ENCODE data around the gene PXDC1.

PXDC1 gene

GRCh38 chr6:3714768-3715167, 36.7 kb downstream of the PXDC1 start:
- H3K27ac ChIP-seq (ENCODE audit: low read depth, low read length): no peak overlapping the region
- H3K9me3 ChIP-seq (ENCODE audit: control insufficient read depth in 5 of 5, low read length in 5 of 5): peaks cover 0 to 5% (median 0%) of the 10 kb centered on the region in 5 donors
- no peaks in the 10 kb centered on the region for H3K4me1 ChIP-seq (ENCODE audit: control insufficient read depth in 5 of 5, insufficient read depth in 5 of 5, low read length in 5 of 5)
- H3K9ac ChIP-seq (ENCODE audit: low read length in 5 of 5): no peak overlapping the region
- H3K27me3 ChIP-seq (ENCODE audit: control insufficient read depth in 5 of 5, insufficient read depth in 4 of 5, low read length in 5 of 5): no peaks in the 10 kb centered on the region
- peaks cover 2 to 30% (median 5%) of the 10 kb centered on the region in 5 donors for H3K36me3 ChIP-seq (ENCODE audit: control insufficient read depth in 5 of 5, insufficient read depth in 5 of 5, low read length in 5 of 5)
- H3K4me3 ChIP-seq (ENCODE audit: low read depth in 1 of 5, low read length in 5 of 5): no peak overlapping the region

DNA sequence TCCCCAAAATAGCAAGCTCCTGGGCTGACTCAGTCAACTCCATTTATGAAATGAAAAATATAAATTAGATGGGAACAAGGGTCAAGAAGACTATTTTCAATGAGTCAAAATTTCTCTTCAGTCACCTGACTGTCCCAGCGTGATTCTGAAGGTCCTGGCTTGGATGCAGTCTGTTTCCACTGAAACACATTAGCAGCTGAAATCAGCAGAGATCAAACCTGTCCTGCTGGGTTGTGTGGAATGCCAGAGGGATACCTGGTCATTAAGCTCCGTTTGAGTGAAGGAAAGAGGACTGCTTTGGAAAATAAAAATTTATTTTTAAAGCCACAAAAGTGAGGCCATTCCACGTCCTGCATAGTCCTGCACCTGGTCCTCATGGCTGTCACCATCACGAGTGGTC, 37.4 kb downstream of the PXDC1 start:
- H3K9me3 ChIP-seq (ENCODE audit: control insufficient read depth in 5 of 5, low read length in 5 of 5): peaks cover 0 to 5% (median 0%) of the 10 kb centered on the region in 5 donors
- no peaks in the 10 kb centered on the region for H3K27me3 ChIP-seq (ENCODE audit: control insufficient read depth in 5 of 5, insufficient read depth in 4 of 5, low read length in 5 of 5)
- no peak overlapping the region for H3K9ac ChIP-seq (ENCODE audit: low read length in 5 of 5)
- no peaks in the 10 kb centered on the region for H3K4me1 ChIP-seq (ENCODE audit: control insufficient read depth in 5 of 5, insufficient read depth in 5 of 5, low read length in 5 of 5)
- peaks cover 0 to 23% (median under 1%) of the 10 kb centered on the region in 5 donors for H3K36me3 ChIP-seq (ENCODE audit: control insufficient read depth in 5 of 5, insufficient read depth in 5 of 5, low read length in 5 of 5)
- H3K27ac ChIP-seq (ENCODE audit: low read depth, low read length): no peak overlapping the region
- H3K4me3 ChIP-seq (ENCODE audit: low read depth in 1 of 5, low read length in 5 of 5): no peak overlapping the region

DNA sequence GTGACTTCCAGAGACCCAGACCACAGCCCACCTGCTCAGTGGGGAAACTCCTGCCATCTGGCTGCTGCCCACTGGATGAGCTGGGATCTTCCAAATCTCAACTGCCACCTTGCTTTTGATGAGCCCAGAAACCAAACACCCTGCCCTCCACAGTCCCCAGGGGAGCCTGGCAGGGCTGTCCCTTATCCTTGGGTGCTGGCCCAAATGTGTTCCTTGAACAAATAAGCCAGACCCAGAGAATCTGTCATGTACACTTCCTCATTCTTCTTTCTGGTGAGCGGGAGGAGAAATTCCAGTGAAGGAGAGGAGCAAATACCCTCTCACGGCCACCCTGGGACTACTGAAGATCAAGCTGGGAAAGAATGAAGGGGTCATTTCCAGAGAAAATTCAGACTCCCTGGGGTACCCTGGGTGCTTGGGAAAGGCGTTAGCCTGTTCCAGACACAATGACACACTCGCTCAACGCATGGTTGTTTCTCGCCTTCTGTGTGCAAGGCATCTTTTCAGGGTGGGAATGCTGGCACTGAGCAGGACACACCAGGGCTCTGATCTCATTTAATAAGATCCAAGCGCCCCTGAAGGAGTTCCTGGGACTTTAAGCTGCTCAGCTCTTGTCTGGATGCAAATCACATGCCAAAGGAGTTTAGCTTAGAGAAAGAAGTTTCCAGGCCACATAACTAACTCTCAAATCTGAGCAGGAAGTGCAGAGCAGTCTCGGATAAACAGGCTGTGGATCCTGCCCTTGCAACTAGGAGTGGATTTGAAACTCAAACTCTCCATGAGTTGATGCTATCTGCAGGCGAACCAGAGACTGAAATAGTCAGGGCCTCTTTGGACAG, 38.5 kb downstream of the PXDC1 start:
- no peaks in the 10 kb centered on the region for H3K27me3 ChIP-seq (ENCODE audit: control insufficient read depth in 5 of 5, insufficient read depth in 4 of 5, low read length in 5 of 5)
- peaks cover 0 to 1% (median 0%) of the 10 kb centered on the region in 5 donors for H3K4me1 ChIP-seq (ENCODE audit: control insufficient read depth in 5 of 5, insufficient read depth in 5 of 5, low read length in 5 of 5)
- H3K36me3 ChIP-seq (ENCODE audit: control insufficient read depth in 5 of 5, insufficient read depth in 5 of 5, low read length in 5 of 5): peaks cover 0 to 20% (median 0%) of the 10 kb centered on the region in 5 donors
- H3K27ac ChIP-seq (ENCODE audit: low read depth, low read length): no peak overlapping the region
- no peak overlapping the region for H3K9ac ChIP-seq (ENCODE audit: low read length in 5 of 5)
- H3K4me3 ChIP-seq (ENCODE audit: low read depth in 1 of 5, low read length in 5 of 5): no peak overlapping the region
- peaks cover 0 to 5% (median 0%) of the 10 kb centered on the region in 5 donors for H3K9me3 ChIP-seq (ENCODE audit: control insufficient read depth in 5 of 5, low read length in 5 of 5)

GRCh38 chr6:3711776-3712175, 39.7 kb downstream of the PXDC1 start:
- Histone ChIP-seq H3K9me3 (ENCODE audit: control insufficient read depth in 5 of 5, low read length in 5 of 5) (peaks cover 0 to 5% (median 0%) of the 10 kb centered on the region in 5 donors), H3K9ac (ENCODE audit: low read length in 5 of 5) (no peak overlapping the region), H3K27me3 (ENCODE audit: control insufficient read depth in 5 of 5, insufficient read depth in 4 of 5, low read length in 5 of 5) (no peaks in the 10 kb centered on the region), H3K36me3 (ENCODE audit: control insufficient read depth in 5 of 5, insufficient read depth in 5 of 5, low read length in 5 of 5) (peaks cover 0 to 20% (median 0%) of the 10 kb centered on the region in 5 donors), H3K4me1 (ENCODE audit: control insufficient read depth in 5 of 5, insufficient read depth in 5 of 5, low read length in 5 of 5) (peaks cover 0 to 12% (median 0%) of the 10 kb centered on the region in 5 donors), H3K27ac (ENCODE audit: low read depth, low read length) (no peak overlapping the region), H3K4me3 (ENCODE audit: low read depth in 1 of 5, low read length in 5 of 5) (no peak overlapping the region)

GRCh38 chr6:3710403-3710802, 41.1 kb downstream of the PXDC1 start:
- H3K36me3 ChIP-seq (ENCODE audit: control insufficient read depth in 5 of 5, insufficient read depth in 5 of 5, low read length in 5 of 5): peaks cover 0 to 20% (median 0%) of the 10 kb centered on the region in 5 donors
- H3K4me1 ChIP-seq (ENCODE audit: control insufficient read depth in 5 of 5, insufficient read depth in 5 of 5, low read length in 5 of 5): peaks cover 0 to 14% (median 0%) of the 10 kb centered on the region in 5 donors
- peaks cover 0 to 8% (median 3%) of the 10 kb centered on the region in 5 donors for H3K9me3 ChIP-seq (ENCODE audit: control insufficient read depth in 5 of 5, low read length in 5 of 5)
- no peak overlapping the region for H3K4me3 ChIP-seq (ENCODE audit: low read depth in 1 of 5, low read length in 5 of 5)
- H3K27me3 ChIP-seq (ENCODE audit: control insufficient read depth in 5 of 5, insufficient read depth in 4 of 5, low read length in 5 of 5): no peaks in the 10 kb centered on the region
- no peak overlapping the region for H3K27ac ChIP-seq (ENCODE audit: low read depth, low read length)
- H3K9ac ChIP-seq (ENCODE audit: low read length in 5 of 5): no peak overlapping the region

DNA sequence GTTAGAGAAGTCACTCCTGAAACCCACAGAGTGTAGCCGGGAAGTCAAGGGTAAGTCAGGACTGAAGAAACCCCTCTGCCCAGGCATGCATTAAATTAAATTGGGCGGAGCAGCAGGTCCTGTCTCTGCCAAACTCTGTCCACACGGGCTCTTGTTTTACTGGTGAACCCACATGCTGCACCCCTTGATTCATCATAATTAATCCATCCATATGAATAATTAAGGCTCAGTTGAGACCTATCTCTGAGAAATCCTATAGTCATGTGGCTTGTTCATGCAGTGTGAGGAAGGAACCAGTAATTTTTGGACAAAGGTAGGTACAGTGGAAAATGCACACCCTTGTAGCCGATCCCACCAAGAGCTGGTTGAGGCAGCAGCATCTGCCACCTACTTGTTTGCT, 43.0 kb downstream of the PXDC1 start:
- Histone ChIP-seq H3K9me3 (ENCODE audit: control insufficient read depth in 5 of 5, low read length in 5 of 5) (peaks cover 0 to 3% (median 0%) of the 10 kb centered on the region in 5 donors), H3K36me3 (ENCODE audit: control insufficient read depth in 5 of 5, insufficient read depth in 5 of 5, low read length in 5 of 5) (peaks cover 0 to 10% (median 0%) of the 10 kb centered on the region in 5 donors), H3K27ac (ENCODE audit: low read depth, low read length) (no peak overlapping the region), H3K9ac (ENCODE audit: low read length in 5 of 5) (no peak overlapping the region), H3K4me3 (ENCODE audit: low read depth in 1 of 5, low read length in 5 of 5) (no peak overlapping the region), H3K27me3 (ENCODE audit: control insufficient read depth in 5 of 5, insufficient read depth in 4 of 5, low read length in 5 of 5) (no peaks in the 10 kb centered on the region), H3K4me1 (ENCODE audit: control insufficient read depth in 5 of 5, insufficient read depth in 5 of 5, low read length in 5 of 5) (peaks cover 0 to 19% (median 0%) of the 10 kb centered on the region in 5 donors)

DNA sequence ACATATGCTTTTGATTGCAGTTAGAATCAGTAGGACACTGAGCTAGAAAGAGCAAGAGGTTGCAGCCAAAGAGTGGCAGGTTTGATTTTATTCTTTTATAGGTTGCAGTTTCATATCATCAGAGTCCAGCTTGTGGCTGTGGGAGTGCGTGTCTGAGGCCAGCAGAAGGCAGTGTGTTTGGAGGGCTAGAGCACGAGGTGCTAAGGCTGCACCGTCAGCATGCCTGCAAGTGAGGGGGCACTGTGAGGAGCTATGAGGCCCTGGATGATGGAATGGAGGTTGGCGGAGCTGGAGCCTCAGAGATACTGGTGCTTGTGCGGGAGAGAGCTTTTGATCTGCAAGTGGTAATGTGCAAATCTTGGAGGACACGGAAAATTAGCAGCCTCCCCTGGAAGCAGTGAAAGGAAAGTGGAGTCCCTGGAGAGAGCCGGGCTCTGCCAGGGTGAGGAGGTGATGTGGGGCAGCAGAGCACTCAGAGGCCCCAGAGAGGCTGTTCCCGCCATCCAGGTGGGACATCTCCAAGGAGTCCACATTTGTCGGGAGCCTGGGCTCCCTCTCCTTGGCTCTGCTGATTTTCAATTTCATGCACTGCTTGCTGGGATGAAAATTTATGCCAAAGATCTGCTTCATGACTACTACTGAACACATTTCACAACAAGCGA, 43.6 kb downstream of the PXDC1 start:
- no peak overlapping the region for H3K27ac ChIP-seq (ENCODE audit: low read depth, low read length)
- H3K36me3 ChIP-seq (ENCODE audit: control insufficient read depth in 5 of 5, insufficient read depth in 5 of 5, low read length in 5 of 5): peaks cover 0 to 4% (median 0%) of the 10 kb centered on the region in 5 donors
- no peak overlapping the region for H3K4me3 ChIP-seq (ENCODE audit: low read depth in 1 of 5, low read length in 5 of 5)
- no peaks in the 10 kb centered on the region for H3K27me3 ChIP-seq (ENCODE audit: control insufficient read depth in 5 of 5, insufficient read depth in 4 of 5, low read length in 5 of 5)
- peaks cover 0 to 3% (median 0%) of the 10 kb centered on the region in 5 donors for H3K9me3 ChIP-seq (ENCODE audit: control insufficient read depth in 5 of 5, low read length in 5 of 5)
- H3K9ac ChIP-seq (ENCODE audit: low read length in 5 of 5): no peak overlapping the region
- H3K4me1 ChIP-seq (ENCODE audit: control insufficient read depth in 5 of 5, insufficient read depth in 5 of 5, low read length in 5 of 5): peaks cover 0 to 19% (median 0%) of the 10 kb centered on the region in 5 donors

DNA sequence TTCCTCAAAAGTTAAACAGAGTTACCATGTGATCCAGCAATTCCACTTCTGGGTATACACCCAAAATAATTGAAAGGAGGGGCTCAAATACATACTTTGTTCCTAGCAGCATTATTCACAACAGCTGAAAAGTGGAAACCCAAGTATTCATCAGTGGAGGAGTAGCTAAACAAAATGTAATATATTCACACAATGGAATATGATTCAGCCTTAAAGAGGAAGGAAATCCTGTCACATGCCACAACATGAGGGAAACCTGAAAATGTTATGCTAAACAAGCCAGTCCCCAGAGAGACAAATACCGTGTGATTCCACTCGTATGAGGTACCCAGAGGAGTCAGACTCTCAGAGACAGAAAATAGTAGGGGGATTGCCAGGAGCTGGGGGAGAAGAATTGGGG, 44.5 kb downstream of the PXDC1 start:
- H3K4me1 ChIP-seq (ENCODE audit: control insufficient read depth in 5 of 5, insufficient read depth in 5 of 5, low read length in 5 of 5): peaks cover 0 to 19% (median 0%) of the 10 kb centered on the region in 5 donors
- H3K9me3 ChIP-seq (ENCODE audit: control insufficient read depth in 5 of 5, low read length in 5 of 5): peaks cover 0 to 3% (median 0%) of the 10 kb centered on the region in 5 donors
- no peak overlapping the region for H3K27ac ChIP-seq (ENCODE audit: low read depth, low read length)
- H3K9ac ChIP-seq (ENCODE audit: low read length in 5 of 5): no peak overlapping the region
- no peak overlapping the region for H3K4me3 ChIP-seq (ENCODE audit: low read depth in 1 of 5, low read length in 5 of 5)
- peaks cover 0 to 4% (median 0%) of the 10 kb centered on the region in 5 donors for H3K36me3 ChIP-seq (ENCODE audit: control insufficient read depth in 5 of 5, insufficient read depth in 5 of 5, low read length in 5 of 5)
- H3K27me3 ChIP-seq (ENCODE audit: control insufficient read depth in 5 of 5, insufficient read depth in 4 of 5, low read length in 5 of 5): no peaks in the 10 kb centered on the region

GRCh38 chr6:3706547-3706946, 45.0 kb downstream of the PXDC1 start:
- H3K36me3 ChIP-seq (ENCODE audit: control insufficient read depth in 5 of 5, insufficient read depth in 5 of 5, low read length in 5 of 5): peaks cover 0 to 4% (median 0%) of the 10 kb centered on the region in 5 donors
- H3K9ac ChIP-seq (ENCODE audit: low read length in 5 of 5): no peak overlapping the region
- peaks cover 0 to 19% (median 0%) of the 10 kb centered on the region in 5 donors for H3K4me1 ChIP-seq (ENCODE audit: control insufficient read depth in 5 of 5, insufficient read depth in 5 of 5, low read length in 5 of 5)
- H3K27ac ChIP-seq (ENCODE audit: low read depth, low read length): no peak overlapping the region
- H3K4me3 ChIP-seq (ENCODE audit: low read depth in 1 of 5, low read length in 5 of 5): no peak overlapping the region
- no peaks in the 10 kb centered on the region for H3K27me3 ChIP-seq (ENCODE audit: control insufficient read depth in 5 of 5, insufficient read depth in 4 of 5, low read length in 5 of 5)
- peaks cover 0 to 3% (median 0%) of the 10 kb centered on the region in 5 donors for H3K9me3 ChIP-seq (ENCODE audit: control insufficient read depth in 5 of 5, low read length in 5 of 5)

- Histone ChIP-seq H3K9ac (ENCODE audit: low read length in 5 of 5) (no peak overlapping the region), H3K36me3 (ENCODE audit: control insufficient read depth in 5 of 5, insufficient read depth in 5 of 5, low read length in 5 of 5) (no peaks in the 10 kb centered on the region), H3K9me3 (ENCODE audit: control insufficient read depth in 5 of 5, low read length in 5 of 5) (peaks cover 2 to 8% (median 5%) of the 10 kb centered on the region in 5 donors), H3K27me3 (ENCODE audit: control insufficient read depth in 5 of 5, insufficient read depth in 4 of 5, low read length in 5 of 5) (no peaks in the 10 kb centered on the region), H3K4me1 (ENCODE audit: control insufficient read depth in 5 of 5, insufficient read depth in 5 of 5, low read length in 5 of 5) (peaks cover 3 to 19% (median 13%) of the 10 kb centered on the region in 5 donors), H3K27ac (ENCODE audit: low read depth, low read length) (no peak overlapping the region), H3K4me3 (ENCODE audit: low read depth in 1 of 5, low read length in 5 of 5) (no peak overlapping the region)
Measured at GRCh38 chr6:3701631-3702030, 49.9 kb downstream of the PXDC1 start.
